LNCAP (cell line): Measurements from ENCODE around the gene FNBP1.

Experiments
- CTCF ChIP-seq: fragments of 450-650 bp; IDR thresholded peaks from 2 replicates; pipeline ENCODE4 v1.5.1; 2017; ENCODE audit warnings: mild to moderate bottlenecking

The FNBP1 gene

DNA sequence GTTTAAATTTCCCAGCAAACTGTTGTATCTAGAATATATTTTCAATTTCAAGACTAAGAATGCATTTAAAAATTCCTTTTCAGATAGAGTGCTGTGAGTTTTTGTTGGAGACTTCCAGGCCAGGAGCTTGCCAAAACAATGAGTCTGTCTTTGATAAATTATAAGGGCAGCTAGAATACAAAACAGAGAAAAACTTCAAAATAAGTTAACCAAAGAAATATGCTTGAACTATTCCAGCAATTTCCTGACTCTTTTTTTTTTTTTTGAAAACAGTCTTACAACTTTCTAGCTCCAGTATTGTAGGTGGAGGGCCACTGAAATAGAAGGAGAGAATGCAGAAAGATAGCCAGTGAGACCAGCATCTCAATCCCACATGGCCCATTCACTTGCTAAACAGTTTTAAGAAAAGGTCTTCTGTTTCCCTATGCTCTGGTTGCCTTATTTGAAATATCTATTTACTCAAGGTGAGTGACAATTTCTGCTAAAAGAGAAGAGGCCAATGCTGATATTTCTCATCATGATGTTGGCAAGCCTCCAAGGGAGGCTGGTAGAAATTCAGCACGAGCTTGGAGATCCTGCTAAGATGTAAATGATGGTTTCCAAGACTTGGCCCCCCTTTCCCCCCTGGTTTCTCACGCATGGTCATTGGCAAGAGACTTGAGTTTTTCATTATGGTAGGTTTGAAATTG is 104.6 kb downstream of the FNBP1 start:
- TF ChIP-seq CTCF: no peak

DNA sequence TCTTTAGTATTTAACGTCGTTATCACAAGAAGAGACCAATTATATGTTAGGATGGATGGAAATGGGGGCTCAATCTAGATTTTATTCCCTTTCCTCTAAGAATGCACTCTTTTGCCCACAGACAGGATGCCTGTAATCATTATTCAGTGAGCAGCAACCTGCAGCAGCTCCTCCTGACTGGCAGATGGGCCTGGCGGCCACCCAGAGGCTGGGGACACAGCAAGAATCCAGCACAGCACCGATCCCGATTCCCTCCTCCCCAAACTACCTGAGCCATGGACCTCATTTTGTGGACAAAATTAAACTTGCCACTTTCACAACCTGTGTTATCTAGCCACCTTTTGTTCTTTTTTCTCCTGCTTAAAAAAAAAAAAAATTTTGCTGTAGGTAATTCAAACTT is 106.8 kb downstream of the FNBP1 start:
- TF ChIP-seq CTCF: no peak

DNA sequence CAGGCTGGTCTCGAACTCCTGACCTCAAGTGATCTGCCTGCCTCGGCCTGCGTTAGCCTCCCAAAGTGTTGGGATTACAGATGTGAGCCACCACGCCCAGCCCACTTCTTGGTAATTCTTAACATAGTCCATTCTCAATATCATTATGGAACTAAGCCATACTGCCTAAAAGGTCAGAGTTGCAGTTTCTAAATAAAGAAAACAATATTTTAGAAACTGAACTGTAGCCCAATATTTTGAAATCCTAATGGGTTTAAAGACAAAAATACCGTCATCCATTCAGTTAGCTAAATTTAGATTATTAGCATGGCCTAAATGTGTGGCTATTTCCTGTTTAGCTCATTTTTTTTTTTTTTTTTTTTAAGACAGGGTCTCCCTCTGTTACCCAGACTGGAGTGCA is 108.2 kb downstream of the FNBP1 start:
- TF ChIP-seq CTCF: no peak

GRCh38 chr9:129934041-129934591 is 108.9 kb downstream of the FNBP1 start:
- no peak for TF ChIP-seq CTCF

GRCh38 chr9:129933185-129934040 is 109.6 kb downstream of the FNBP1 start:
- no peak for TF ChIP-seq CTCF

DNA sequence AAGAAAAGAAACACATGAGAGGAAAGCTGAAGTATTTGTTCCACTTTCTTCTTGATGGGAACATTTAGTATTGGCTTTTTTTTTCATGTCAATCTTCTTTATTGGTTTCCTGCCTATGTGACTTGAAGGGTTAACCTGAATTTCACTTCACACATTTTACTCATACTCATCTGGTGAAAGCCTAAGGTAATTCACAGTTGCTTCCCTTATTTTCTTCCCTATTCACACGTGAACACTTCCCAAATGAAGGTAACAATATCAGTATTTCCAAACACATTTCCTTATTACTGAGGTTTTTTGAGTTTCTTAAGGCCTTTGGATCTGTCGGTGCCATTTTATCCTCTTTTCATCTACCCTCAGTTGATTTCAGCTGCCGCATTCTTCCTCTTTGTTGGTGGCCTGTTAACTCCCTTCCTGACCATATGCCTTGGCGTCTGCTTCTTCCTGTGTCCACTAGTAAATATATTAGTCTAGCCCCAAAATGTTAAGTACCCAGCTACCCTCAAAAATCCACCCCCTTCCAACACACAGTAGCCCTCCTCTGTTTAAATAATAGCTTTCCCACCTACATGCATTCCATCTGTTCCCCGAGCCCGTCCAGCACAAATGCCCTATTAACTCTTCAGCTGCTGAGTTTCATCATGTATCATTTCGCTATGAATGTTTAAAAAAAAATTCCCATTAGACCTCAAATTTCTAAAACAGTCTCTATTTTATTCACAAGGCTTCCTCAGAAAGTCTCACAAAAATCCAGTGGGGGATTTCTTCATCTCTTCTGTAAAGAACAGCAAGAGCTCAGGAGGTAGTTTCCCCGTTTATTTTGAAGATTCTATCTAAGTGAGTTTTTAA is 110.5 kb downstream of the FNBP1 start:
- TF ChIP-seq CTCF: no peak

DNA sequence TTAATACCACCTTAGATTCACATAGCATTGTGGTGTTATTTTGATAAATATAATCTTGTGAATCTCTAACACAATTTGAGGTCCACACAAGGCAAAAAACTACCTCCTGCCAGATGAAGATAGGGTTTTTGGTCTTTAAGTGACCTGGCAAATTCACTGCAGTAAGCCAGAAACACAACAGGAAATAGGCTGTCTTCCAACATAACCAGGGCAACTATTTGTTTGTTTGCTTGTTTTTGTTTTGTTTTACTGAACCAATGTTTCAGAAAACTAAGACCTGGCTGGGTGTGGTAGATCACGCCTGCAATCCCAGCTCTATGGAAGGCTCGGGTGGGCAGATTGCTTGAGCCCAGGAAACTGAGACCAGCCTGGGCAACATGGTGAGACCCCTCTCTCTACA is 112.2 kb downstream of the FNBP1 start:
- no peak for TF ChIP-seq CTCF
